Activated CD4-positive, alpha-beta T cell treated with anti-CD3 and anti-CD28 coated beads, Interleukin-10, Interleukin-2, amounts not matched to agents 100 ng/mL and 50 ng/mL, durations not matched to agents 16 hours and 8 hours (primary cell): ENCODE results near the gene CCDC85C.

Source experiments
- DNase-seq: peaks from one replicate; pipeline ENCODE4 v3.0.0-alpha.2; 2020

Gene CCDC85C

DNA sequence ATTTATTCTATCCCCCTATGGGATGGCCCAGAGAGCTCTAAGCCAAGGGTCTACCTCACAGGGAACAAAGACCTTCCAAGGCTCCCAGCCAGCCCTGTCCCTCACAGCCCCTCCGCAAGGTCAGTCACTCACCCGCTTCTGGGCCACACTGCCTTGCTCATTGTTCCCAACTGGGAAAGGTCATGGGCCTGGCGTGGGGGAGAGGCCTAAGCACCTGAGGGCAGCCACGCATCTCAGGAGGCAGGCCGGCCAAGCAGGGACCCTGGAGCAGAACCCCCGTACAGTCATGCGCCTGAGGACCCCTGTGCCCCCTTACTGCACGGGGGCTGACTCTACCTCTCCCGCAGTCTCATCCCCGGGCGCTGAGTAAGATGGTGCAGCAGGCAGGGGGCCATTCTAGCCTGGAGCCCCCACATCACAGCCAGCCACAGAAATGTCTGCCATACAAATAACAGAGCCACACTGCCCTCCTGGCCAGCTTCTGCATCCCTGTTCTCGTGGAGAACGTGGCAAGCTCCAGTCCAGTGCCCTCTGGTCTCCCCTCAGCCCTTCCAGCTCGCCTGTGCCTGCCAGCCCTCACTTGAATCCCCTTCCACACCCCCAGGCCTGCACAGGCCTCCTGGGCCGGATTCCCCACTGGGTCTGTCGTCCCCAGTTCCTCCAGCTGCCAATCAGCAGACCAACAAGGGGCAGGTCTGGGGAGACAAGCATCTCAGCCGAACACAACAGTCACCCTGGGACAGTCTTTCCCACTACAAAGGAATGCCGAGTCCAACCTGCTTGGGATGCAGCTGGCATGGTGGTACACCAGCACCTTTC is 16.3 kb downstream of the CCDC85C start:
- DNase-seq = no peak

DNA sequence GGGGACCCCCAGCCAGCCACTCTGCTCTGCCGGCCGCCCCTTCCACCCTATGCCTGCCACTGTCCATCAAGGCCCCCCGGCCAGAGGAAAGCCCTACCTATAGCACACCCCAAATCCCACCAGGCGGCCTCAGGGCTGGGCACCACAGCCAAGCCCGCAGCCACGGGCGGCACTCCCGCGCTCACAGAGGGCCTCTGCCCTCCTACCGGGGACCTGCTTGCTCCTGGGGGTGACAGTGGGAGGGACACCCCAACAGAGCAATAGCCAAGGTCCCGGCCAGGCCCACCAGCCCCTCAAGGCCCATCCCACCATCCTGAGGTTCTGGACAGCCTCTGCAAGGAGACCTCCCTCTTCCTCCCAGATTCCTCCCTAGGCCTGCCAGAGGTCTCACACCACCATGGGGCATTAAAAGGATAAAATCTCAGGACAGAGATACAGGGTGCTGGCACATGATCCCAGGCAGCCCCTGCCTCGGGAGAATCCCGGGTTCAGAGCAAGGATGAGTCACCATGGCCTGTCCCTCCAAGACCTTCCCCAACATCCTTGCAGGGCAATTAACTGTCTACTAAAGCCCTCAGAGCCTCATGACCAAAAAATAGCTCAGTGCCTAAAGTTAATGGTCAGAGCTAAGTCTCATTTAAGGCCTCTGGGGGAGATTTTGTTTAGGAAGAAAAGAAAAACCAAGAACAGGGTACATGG is 17.1 kb downstream of the CCDC85C start:
- no peak for DNase-seq

DNA sequence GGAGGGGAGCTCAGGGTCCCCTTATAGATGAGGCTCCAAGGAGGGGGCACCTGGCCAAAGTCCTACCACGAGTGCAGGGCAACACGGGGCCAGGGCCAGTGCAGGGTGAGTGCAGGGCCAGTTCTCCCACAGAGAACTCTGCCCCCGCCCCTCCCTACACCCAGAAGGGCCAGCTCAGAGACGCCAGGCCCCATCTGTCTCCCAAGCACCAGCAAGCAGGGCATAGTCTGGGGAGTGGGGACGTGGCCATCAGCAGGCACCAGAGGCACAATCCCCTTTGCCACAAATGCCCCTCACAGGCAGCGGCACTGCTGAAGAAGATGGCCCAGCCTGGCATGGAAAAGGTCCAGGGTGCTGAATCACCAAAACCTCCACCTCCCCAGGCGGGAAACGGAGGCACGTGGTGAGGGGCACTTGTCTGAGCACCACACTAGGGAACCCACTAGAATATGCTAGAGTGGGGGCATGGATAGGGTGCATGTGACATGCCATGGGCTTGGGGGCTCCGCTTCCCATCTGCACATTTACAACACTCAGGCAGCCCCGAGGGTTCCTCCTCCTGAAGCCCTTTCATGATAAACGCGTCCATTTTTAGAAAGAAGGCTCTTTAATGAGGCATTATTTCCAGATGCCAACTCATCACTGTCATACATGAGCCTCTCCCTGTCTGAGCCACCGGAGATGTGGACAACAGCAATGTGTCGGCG is 17.8 kb downstream of the CCDC85C start:
- no peak for DNase-seq

- no peak for DNase-seq
Measured at GRCh38 chr14:99584823-99585222, 19.2 kb downstream of the CCDC85C start.

DNA sequence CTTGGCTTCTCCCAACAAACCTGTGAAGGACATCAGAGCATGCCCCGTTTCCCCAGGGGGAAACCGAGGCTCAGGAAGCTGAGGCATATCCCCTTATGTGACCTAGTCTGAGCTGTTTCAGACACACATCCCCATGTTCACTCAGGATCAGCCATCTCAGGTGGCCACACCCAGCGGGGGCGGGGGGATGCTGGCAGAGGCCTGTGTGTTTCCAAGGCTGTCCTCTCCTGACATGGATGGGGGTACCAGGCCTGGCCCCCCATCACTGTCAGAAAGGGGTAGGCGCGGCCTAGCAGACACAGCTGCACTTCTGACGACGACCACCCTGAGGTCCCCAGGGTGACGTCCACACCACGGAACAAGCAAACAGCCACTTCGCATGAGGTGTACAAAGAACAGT is 22.1 kb downstream of the CCDC85C start:
- DNase-seq = no peak

DNA sequence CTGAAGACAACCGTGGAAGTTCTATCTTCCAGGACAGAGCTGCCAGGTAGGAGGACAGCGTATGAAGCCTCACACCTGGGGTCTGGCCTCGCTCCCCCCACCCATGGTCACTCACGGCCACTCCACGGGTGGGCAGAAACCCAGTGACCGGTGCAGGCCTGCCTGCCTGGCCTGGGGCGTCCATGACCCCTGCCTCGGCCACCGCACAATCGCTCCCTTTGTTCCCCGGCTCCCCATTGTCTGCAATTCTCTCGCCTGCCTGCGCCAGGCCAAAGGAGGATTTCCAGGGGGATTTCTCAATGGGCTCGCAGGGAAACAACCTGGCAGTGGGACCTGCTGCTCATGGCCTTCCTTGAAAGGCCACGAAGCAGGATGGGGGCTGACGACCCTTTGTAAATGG is 22.6 kb downstream of the CCDC85C start:
- no peak for DNase-seq

DNA sequence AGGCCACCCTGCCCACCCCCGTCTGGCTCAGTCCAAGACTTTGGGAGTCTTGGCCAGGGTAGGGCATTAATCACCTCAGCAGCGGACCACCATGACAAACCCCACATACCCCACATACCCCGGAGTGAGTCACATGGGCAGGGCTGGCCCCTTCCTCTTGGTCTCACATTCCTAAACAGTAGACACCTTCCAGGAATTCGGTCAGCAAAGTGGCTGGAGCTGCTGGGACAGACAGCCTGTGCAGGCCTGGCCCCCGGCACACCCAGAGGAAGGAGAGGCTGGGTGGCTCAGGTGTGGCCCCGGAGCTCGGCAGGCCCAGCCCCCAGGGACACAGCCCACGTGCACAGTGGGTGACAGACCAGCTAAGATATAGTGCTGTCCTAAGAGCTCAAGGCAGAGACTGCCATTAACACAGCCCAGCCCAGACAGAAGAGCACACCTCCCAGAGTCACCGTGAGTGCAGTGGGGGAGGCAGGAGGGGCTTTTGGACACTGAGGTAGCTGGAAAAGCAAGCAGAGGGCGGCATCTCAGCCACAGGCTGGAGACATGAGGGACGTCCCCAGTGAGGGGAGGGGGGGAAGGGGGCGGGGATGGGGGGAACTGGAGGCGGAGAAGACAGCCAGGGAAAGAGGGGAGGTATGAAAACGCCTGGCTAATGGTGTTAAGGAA is 24.0 kb downstream of the CCDC85C start:
- DNase-seq = no peak

GRCh38 chr14:99579120-99579836 is 24.7 kb downstream of the CCDC85C start:
- DNase-seq = no peak

GRCh38 chr14:99578541-99579101 is 25.4 kb downstream of the CCDC85C start:
- no peak for DNase-seq

DNA sequence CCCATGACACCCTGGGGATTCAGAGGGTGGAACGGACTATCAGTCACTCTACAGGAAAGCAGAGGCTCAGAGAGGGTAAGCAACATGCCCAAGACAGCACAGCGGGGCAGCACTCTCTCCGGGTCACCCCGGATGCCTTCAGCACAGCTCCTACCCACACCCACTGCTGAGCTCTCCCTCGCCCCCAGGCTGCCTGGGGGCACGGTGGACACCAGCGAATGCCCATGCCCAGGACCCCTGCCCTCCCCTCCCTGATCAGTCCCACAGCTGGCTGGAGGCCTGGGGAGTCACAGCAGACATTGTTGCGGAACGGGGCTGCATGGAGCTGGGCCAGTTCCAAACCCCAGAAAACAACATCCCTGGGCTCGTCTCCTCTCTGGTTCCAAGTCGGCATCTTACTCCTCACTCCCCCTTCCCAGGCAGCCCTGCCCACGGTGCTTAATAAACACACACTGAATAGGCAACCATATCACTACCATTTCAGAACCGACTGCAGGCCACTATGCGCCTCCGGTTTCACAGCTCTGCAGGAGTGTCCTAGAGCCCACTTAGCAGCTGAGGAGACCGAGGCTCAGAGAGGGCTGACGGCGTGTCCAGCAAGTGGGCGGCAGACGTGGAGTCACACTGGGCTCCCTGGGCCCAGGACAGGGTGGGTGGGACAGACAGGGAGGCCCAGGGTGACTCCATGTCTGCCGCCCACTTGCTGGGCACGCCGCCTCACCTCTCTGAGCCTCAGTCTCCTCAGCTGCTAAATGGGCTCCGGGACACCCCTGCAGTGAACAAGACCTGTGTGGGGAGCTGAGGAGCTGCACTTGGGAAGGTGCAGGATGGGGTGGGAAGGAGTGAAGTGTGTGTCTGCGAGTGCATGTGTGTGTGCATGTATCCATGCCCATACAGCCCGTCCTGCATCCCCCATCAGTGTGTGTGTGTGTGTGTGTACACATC is 27.0 kb downstream of the CCDC85C start:
- DNase-seq = no peak

GRCh38 chr14:99576304-99576703 is 27.7 kb downstream of the CCDC85C start:
- DNase-seq = no peak

- no peak for DNase-seq
Measured at GRCh38 chr14:99575043-99576023, 28.7 kb downstream of the CCDC85C start.

- no peak for DNase-seq
Measured at GRCh38 chr14:99574099-99574880, 29.7 kb downstream of the CCDC85C start.

GRCh38 chr14:99573436-99574098 is 30.4 kb downstream of the CCDC85C start:
- no peak for DNase-seq

DNA sequence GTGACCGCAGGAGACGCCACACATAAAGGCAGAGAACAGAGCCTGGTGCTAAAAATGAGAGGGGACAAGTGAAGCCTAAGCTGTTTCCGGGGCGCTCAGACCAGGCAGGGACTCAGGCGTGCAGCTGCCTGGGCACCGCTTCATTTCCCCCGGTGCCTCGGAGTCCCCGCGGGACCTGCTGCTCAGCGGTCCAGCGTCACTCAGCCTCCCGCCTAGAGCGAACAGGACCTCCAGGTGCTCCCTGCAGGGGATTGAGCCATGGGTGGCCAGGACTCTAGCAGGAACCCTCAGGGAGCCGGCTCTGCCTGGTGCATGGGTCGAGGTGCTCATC is 31.0 kb downstream of the CCDC85C start:
- no peak for DNase-seq

GRCh38 chr14:99572173-99572999 is 31.6 kb downstream of the CCDC85C start:
- no peak for DNase-seq

DNA sequence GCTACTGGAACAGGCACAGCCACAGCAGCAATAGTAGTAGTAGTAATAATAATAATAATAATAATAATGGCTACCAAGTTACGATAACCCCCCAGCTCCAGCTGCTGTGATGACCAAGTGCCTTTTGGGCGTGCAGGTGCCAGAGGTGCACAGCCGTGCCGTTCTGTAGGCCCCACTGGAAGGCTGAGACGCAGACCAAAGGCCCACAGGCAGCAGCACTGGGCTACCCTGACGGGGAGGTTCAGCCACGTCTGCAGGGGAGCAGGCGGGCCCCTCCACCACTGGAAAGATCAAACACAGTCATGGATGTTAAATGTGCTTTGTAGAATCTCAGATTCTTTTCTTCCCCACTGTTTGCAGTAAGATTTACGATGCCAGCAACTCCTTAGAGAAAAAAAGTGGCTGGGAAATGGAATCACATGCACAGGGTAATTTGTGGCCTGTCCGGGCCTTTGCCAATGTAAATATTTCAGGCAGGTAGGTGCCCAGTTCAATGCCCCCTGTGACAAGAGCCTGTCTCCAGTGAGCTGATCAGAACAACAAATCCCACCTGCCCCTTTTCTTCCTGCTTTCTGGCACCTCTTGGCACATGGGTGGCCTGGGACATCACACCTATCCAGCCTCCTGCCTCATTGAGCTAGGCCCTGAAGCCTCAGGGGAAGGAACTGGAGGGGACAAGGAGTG is 32.6 kb downstream of the CCDC85C start:
- no peak for DNase-seq
